ENCODE data around the gene MACROD2. TPM values are rescaled to one million over a fixed set of nuclear protein-coding genes. Genes with fewer than 3 reads are reported as not detected.

MACROD2 gene
- total RNA-seq, 2 donors from 2014 or later = 0.95 to 4.2 TPM

GRCh38 chr20:14234666-14235295 lies 239.5 kb downstream of the MACROD2 start:
- DNase-seq (ENCODE audit: low spot score) = no peak
- no peak for ATAC-seq (ENCODE audit: insufficient number of reproducible peaks, low FRiP score, low read depth)

DNA sequence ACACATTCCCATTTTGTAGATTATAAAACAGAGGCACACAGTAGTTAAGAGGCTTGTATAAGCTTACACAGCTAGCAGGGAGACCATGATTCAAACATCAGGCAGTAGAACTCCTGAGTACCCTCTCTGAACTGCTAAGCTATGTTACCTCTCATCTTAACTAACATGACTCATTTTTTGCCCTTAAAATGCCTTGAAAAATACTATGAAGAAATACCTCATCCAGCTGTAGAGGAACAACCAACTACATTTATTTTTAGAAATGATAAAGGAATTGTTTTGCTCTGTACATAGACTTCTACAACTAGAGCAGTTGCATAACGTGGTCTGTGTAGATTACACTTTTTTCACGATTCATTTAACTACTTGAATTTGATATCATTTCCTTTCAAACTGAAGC lies 240.0 kb downstream of the MACROD2 start:
- H3K4me3 ChIP-seq = no peak overlapping the region
- H3K27me3 ChIP-seq (replicated peaks; ENCODE audit: insufficient read depth) = no peaks in the 10 kb centered on the region
- H3K4me1 ChIP-seq (ENCODE audit: control insufficient read depth in 1 of 2, low read depth in 2 of 2) = no peaks in the 10 kb centered on the region
- TF ChIP-seq, protein P1, sequence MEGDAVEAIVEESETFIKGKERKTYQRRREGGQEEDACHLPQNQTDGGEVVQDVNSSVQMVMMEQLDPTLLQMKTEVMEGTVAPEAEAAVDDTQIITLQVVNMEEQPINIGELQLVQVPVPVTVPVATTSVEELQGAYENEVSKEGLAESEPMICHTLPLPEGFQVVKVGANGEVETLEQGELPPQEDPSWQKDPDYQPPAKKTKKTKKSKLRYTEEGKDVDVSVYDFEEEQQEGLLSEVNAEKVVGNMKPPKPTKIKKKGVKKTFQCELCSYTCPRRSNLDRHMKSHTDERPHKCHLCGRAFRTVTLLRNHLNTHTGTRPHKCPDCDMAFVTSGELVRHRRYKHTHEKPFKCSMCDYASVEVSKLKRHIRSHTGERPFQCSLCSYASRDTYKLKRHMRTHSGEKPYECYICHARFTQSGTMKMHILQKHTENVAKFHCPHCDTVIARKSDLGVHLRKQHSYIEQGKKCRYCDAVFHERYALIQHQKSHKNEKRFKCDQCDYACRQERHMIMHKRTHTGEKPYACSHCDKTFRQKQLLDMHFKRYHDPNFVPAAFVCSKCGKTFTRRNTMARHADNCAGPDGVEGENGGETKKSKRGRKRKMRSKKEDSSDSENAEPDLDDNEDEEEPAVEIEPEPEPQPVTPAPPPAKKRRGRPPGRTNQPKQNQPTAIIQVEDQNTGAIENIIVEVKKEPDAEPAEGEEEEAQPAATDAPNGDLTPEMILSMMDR (IDR thresholded peaks at IDR 0.05) = no peak
- DNase-seq (ENCODE audit: low spot score) = no peak
- H3K9me3 ChIP-seq = no peaks in the 10 kb centered on the region
- no peak overlapping the region for H3K27ac ChIP-seq
- H3K36me3 ChIP-seq = no peaks in the 10 kb centered on the region
- ATAC-seq (ENCODE audit: insufficient number of reproducible peaks, low FRiP score, low read depth) = no peak

More at GRCh38 chr20:14234666-14235295, 239.5 kb downstream of the MACROD2 start:
- H3K4me3 ChIP-seq = no peak overlapping the region
- TF ChIP-seq, protein P1 (IDR thresholded peaks at IDR 0.05) = no peak
- H3K36me3 ChIP-seq = no peaks in the 10 kb centered on the region
- no peak overlapping the region for H3K27ac ChIP-seq
- H3K9me3 ChIP-seq = no peaks in the 10 kb centered on the region
- no peaks in the 10 kb centered on the region for H3K4me1 ChIP-seq (ENCODE audit: control insufficient read depth in 1 of 2, low read depth in 2 of 2)
- no peaks in the 10 kb centered on the region for H3K27me3 ChIP-seq (replicated peaks; ENCODE audit: insufficient read depth)

GRCh38 chr20:14245368-14245970 lies 250.2 kb downstream of the MACROD2 start:
- TF ChIP-seq, protein P1 (IDR thresholded peaks at IDR 0.05) = no peak
- no peaks in the 10 kb centered on the region for H3K4me1 ChIP-seq (ENCODE audit: control insufficient read depth in 1 of 2, low read depth in 2 of 2)
- no peak for ATAC-seq (ENCODE audit: insufficient number of reproducible peaks, low FRiP score, low read depth)
- DNase-seq (ENCODE audit: low spot score) = no peak
- no peaks in the 10 kb centered on the region for H3K36me3 ChIP-seq
- no peaks in the 10 kb centered on the region for H3K9me3 ChIP-seq
- H3K27ac ChIP-seq = no peak overlapping the region
- H3K4me3 ChIP-seq = no peak overlapping the region
- H3K27me3 ChIP-seq (replicated peaks; ENCODE audit: insufficient read depth) = no peaks in the 10 kb centered on the region

GRCh38 chr20:14259689-14260088 lies 264.4 kb downstream of the MACROD2 start:
- ATAC-seq (ENCODE audit: insufficient number of reproducible peaks, low FRiP score, low read depth) = no peak
- Histone ChIP-seq H3K9me3 (no peaks in the 10 kb centered on the region), H3K27ac (no peak overlapping the region), H3K36me3 (no peaks in the 10 kb centered on the region), H3K4me3 (no peak overlapping the region), H3K4me1 (ENCODE audit: control insufficient read depth in 1 of 2, low read depth in 2 of 2) (no peaks in the 10 kb centered on the region), H3K27me3 (replicated peaks; ENCODE audit: insufficient read depth) (no peaks in the 10 kb centered on the region)
- TF ChIP-seq, protein P1 (IDR thresholded peaks at IDR 0.05) = no peak
- DNase-seq (ENCODE audit: low spot score) = no peak

DNA sequence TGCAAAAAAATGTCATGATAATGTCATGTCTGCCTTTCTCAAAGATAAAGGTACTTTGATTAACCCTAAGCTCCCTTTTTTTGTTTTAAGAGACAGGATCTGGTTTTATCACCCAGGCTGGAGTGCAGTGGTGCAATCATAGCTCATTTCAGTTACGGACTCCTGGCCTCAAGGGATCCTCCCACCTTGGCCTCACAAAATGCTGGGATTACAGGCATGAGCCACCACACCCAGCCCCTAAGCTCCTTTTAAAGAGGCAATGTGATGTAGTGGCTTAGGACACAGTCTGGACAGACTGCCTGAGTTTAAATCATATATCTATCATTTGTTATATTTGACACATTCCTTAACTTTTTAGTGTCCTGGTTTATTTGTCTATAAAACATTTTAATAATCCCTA lies 265.1 kb downstream of the MACROD2 start:
- Histone ChIP-seq H3K27ac (no peak overlapping the region), H3K27me3 (replicated peaks; ENCODE audit: insufficient read depth) (no peaks in the 10 kb centered on the region), H3K36me3 (no peaks in the 10 kb centered on the region), H3K4me3 (no peak overlapping the region), H3K4me1 (ENCODE audit: control insufficient read depth in 1 of 2, low read depth in 2 of 2) (no peaks in the 10 kb centered on the region), H3K9me3 (no peaks in the 10 kb centered on the region)
- ATAC-seq (ENCODE audit: insufficient number of reproducible peaks, low FRiP score, low read depth) = no peak
- TF ChIP-seq, protein P1 (IDR thresholded peaks at IDR 0.05) = no peak
- no peak for DNase-seq (ENCODE audit: low spot score)
